Vagina (tissue), 2 donors: ENCODE results near the gene TES.

Source experiments
- CTCF ChIP-seq, 3 experiments: fragments of 450-650 bp in 2 of 3; fragments of 200-600 bp in 1 of 3; sonication (generic) in 1 of 3; IDR thresholded peaks; one replicate each; pipeline ENCODE4 v1.5.1; 2017 to 2019; ENCODE audit warnings: antibody characterized with exemption in 3 of 3, mild to moderate bottlenecking in 2 of 3, moderate library complexity in 2 of 3
- POLR2A ChIP-seq, 2 donors: fragments of 450-650 bp; IDR thresholded peaks; one replicate each; pipeline ENCODE4 v1.6.1; 2017; ENCODE audit warnings: antibody characterized with exemption in 2 of 2, mild to moderate bottlenecking in 2 of 2, moderate library complexity in 2 of 2

- no peak for TF ChIP-seq POLR2A (IDR thresholded peaks at IDR 0.05)
- TF ChIP-seq CTCF (IDR thresholded peaks at IDR 0.05), result no peak
Measured at GRCh38 chr7:116197360-116197759, 13.0 kb upstream of the TES start.
